GM19035 (cell line): ENCODE results near the gene CDH13.
A peak's percentile ranks its signal among the peaks of the same experiment; 100 is the strongest.

Source experiments
- ATAC-seq: cut with Tn5 transposase; IDR thresholded peaks from one replicate; pipeline ENCODE4 v1.9.1; 2021; ENCODE audit not compliant: unreplicated experiment

Gene CDH13

DNA sequence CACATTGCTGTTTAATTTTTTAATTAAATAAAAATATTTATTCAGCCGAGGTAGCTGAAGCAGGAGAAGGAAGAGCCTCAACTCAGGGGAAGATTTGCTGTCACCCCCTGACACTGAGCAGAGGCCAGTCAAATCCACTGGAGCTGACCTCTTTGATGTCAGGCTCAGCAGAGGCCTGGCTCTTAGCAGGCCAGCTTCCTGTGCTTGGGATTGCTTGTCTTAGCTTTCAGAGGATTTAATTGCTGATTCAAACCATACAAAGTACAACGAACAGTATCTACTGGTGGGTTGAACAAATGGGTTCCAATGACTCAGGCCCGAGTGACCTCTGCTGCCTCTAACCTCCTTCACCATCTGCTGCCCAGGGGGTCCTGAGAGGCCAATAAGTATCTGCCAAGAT lies 764.0 kb downstream of the CDH13 start:
- no peak for ATAC-seq

DNA sequence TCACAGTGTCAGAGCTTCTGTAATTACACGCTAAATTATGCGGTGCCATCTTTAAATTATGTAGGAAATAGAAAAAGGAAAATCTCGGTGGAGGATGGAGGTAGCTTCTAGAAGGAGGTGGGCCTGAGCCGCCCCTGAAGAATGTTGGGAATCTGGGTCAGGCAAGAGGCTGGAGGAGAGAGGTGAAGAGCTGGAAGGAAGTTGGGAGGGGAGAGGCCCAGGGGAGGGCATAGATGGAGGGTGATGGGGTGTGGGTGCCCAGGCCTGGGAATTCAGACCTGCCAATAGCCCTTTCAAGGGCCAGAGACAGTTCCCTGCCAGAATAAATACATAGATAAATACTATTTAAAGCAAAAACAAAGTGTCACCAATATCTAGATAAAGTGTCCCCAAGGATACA lies 766.0 kb downstream of the CDH13 start:
- no peak for ATAC-seq

DNA sequence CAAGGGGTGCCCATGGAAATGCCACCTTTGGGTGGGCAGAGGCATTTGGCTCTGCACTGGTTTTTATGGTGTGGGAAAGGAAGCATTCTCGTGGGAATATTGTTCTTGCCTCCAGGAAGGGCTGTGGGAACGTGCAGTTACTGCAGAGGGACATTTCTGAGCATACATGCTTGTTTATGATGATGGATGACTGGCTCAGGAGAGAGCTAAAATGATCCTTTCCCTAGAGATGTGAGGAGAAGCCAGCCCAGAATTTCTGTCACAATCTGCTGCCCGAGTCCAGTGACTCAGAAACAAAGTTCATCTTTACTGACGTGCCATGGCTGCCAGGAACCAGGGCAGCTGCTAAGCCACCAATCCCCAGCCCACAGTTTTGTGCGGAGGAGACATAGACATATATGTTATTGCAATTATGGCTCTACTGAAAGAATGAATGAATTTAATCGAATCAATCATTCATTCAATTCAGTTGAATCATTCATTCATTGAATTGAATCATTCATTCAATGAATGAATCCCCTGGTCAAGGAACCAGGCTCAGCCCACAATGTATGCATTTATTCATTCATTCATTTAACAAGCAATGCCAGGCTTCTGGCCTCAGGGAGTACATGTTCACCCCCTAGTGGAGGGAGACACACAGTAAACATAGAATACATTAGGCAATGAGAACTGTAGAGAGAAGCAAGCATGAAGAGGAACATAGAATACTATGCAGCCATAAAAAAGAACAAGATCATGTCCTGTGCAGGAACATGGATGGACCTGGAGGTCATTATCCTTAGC lies 766.6 kb downstream of the CDH13 start:
- ATAC-seq, result no peak

DNA sequence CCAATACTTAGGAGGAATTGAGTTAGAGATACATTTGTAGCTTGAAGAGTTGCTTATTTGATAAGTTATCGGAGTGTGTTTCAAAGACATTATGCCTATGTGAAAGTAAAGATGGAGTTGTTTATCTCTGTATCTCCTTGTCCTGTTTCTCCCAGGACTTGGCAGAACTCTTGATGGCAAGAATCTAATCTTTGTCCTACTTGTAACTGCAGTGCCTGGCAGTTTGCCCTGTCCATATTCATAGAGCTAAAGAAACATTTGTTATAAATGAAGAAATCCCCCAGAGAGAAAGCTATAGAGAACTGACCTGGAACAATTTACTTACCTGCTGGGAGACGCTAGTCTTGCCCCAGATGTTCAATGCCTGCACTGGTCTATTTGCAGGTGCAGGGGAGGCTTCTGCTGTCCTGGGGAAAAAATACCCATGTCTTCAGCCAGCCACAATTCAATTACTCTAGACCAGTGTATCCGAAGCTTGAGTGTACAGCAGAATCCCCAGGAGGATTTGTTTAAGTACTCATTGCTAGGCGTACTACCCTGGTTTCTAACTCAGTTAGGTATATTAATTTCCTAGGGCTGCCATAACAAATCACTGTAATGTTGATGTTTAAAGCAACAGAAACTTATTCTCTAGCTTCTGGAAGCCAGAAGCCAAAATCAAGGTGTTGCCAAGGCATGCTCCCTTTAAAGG lies 771.0 kb downstream of the CDH13 start:
- no peak for ATAC-seq

DNA sequence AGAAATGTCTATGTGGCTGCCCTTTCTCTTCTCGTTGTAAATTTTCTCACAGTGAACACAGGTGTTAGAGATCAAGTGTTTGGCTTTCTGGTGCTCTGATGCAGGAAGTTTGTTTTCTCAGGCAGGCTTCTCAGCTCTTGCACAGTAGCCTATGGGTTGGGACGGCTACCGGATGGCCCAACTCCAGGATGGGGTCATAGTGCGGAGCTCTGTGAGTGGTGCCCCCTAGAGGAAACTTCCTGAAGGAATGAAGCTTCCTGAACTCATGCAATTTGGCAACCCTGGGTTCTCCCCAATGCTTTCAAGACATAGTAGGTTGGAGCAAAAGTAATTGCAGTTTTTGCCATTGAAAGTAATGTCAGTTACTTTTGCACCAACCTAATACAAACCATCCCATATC lies 773.5 kb downstream of the CDH13 start:
- ATAC-seq, result no peak

DNA sequence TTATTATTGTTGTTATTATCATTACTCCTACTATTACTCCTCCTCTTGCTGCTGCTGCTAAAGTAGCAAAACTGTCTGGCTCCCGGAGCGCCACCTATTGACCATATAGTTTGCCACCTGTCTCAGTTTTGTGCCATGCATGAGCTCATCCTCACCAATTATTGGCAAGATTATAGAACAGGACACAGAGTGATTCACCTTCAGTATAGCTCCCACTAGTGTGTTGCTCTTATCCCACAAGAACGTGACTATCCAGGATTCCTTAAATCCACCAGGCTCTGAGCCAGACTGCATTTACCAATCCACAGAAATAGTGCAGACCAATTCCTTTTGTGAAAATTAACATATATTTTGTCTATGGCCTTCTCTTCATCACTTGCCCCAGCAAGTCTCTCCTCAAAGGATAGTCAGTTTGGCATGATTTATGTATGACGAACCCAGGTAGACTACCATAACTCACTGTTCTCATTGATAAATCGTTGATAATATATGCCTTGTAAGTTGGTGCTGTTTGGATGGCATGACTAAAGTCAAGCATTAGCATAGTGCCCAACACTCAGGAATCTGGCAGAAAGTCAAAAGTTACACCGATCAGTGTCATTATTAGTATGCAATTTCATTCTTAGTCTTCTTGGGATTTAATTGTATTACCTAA lies 775.5 kb downstream of the CDH13 start:
- no peak for ATAC-seq

DNA sequence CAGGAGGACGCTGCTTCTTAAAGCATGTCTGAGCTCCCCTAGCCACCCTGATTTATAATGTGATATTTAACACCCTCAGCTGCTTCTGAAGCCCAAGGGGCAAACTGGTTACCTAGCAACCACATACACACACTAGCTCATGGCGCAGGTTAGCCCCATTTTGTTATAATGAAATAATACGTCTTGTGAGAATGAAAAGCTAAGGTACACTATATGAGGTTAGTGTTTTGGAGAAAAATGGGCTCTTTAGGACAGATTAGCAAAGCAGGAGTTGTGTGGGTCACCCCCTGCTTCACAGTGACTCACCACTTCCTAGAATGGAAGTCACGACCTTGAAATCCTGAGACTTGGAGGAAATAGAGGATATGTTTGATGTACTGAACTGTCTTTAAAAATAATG lies 776.2 kb downstream of the CDH13 start:
- ATAC-seq, result no peak

DNA sequence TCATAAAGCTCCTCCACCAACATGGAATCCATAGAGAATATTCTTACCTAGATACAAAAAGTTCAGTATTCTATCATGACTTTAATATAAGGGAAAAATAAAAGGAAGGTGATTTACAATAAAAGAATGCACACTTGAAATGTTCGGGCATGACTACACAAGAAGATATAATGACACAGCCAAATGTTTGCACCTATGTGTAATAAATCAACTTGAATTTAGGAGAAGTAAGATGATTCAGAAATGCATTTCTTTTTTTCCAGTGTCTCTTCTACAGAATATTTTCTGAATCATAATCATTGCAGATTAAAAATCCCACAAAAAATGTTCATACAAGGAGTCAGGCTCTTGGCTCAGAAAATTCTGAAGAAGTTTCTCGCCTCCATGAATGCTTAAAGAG lies 777.0 kb downstream of the CDH13 start:
- no peak for ATAC-seq

DNA sequence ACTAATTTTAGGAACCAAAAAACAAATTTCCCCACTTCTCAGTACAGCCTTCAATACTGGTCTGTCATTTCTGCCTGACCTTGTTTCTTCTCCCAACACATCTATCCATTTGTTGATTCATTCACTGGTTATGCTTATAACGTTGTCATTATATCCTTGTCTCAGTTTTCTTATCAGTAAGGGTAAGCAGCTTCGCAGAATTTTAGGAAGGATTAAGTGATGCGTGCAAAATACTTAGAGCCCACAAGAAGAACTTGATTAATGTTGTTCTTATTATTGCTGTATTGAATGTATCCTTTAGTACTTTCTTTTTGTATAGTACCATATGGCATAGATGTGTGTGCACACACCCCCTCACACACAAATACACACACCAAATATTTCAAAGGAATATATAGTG lies 777.5 kb downstream of the CDH13 start:
- no peak for ATAC-seq

DNA sequence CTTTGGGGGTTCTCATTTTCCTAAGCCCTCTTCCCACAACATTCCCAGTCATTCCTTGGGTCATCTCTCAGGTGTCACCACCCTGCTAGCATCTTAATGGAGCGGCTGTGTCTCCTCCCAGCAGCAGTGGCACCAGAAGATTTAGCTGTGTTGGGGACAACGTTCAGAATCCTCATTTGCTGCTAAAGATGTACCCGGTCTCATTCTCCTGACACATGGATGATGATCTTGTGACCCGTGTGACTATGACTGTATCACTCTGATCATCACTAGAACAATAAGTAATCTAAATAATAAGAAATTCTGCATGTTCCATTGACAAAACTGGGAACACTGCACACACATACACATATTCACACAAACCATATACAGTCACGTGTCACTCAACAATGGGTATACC lies 781.2 kb downstream of the CDH13 start:
- no peak for ATAC-seq

DNA sequence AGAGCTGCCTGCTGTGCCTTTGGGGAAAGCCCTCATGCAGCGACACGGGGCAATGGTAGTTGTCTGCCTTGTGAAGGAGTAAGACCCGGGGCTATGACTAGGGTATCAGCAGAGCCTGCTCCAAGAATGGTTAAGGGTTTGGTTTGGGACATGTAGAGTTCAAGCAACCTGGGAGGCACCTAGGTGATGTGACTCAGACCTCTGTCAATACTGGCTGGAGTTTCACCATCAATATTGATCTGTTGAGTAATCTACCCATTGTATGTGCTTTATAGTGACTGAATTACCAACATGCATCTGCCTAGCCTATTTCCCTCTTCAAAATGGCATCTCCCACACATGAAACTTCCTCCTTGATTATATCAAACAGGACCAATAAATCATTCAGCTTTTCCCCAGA lies 782.6 kb downstream of the CDH13 start:
- no peak for ATAC-seq

DNA sequence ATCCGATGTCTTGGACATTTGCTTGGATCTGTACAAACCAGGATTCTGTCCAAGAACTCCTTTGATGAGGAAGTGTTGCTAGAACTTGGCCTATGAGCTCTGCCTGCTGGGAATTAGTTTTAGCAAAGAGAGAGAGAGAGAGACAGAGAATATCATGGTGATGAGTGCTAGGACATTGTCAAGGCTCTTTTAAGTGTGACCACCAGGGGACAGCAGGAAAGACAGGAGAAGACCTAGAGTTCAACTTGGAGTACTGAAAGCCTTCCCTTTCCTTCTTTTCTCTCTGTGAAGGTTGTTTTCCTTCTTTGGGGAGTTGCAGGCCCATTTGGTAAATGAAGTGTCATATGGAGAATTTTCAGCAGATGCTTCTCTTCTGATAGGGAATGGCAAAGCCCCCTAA lies 791.8 kb downstream of the CDH13 start:
- no peak for ATAC-seq

DNA sequence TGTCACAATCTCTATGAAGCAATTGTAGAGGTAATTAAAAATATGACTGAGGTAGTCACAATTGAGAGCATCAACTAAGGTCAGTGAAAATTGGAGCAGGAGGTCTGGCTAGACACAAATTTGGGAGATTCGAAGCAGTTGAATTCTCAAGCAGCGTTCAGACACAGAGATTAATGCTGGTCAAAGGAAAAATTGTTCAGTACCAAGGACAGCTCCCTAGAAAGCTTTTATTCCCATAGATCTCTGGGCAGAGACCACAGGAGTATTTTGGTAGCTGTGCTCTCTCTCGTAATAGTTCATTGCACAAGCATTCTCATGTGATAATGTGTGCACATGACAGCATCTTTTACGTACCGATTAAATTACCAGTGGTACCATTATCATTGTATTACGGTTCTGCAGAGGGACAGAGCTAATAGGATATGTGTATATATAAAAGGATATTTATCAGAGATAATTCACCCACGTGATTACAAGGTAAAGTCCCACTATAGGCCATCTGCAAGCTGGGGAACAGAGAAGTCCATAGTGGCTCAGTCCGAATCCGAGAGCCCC lies 793.5 kb downstream of the CDH13 start:
- ATAC-seq, result no peak

DNA sequence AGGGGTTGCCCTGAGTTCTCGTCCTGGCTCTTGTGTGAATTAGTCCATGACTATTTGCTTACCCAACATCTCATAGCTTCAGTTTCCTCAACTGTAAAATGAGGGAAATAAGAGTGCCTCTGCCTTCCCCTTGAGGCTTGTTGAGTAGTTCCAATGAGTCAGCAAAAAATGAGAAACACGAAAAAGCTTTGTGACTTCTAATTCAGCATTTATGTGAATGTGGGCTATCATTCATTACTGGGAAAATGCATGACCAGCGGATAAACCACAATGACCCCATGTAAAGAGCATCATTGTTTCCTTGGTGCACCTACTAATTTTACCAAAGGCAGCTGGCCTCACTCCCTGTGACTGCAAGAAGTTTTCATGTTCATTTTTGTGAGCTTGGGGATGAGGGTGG lies 806.4 kb downstream of the CDH13 start:
- no peak for ATAC-seq

DNA sequence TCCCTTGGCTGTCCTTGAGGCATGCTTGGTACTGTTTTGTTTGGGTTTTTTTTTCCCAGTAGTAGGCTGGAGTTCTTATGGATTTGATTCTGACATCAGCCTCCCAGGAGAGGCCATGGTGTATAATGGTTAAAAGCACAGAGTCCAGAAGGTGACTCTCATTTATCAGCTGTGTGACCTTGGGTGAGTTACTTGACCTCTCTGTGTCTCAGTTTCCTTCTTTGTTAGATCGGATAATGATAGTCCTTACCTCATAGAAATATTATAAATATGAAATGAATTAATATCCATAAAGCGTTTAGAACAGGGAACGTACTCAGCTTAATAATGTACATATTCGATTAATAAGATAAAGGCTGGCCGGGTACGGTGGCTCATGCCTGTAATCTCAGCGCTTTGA lies 810.3 kb downstream of the CDH13 start:
- no peak for ATAC-seq

DNA sequence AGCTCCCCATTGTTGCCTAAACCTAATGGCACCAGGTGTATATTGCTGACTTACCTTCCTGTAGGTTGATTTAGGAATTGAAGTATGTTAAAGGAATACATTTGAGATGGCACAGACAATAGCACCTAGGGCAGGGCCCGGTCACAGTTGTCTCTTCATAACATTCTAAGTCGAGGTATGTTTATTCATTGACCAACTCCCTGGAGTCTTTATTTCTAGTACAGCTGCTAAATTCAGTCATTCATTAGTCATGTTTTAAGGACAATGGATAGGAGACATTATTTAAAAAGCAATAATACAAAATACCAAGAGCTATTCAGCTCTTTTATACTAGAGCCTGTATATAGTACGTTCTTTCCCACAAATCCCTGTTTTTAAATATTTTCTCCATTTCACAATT lies 811.6 kb downstream of the CDH13 start:
- ATAC-seq, result no peak

DNA sequence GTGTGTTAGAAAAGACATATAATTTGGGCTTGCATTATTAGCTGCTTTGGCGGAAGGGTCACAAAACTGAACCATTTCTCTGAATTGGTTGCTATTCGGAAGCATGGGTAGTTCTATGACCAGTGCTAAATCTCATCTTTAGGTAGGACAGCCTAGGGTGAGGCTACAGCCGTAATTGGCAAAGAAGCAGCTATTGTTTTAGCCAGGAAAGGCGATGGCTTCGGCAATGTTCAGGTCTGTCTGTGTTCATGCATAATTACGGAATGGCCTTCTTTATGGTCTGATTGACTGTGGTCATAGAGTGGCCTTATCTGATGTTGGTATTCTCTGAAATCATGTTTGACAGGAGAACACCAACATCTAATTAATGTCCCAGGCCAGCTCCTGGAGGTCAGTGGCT lies 812.6 kb downstream of the CDH13 start:
- no peak for ATAC-seq

DNA sequence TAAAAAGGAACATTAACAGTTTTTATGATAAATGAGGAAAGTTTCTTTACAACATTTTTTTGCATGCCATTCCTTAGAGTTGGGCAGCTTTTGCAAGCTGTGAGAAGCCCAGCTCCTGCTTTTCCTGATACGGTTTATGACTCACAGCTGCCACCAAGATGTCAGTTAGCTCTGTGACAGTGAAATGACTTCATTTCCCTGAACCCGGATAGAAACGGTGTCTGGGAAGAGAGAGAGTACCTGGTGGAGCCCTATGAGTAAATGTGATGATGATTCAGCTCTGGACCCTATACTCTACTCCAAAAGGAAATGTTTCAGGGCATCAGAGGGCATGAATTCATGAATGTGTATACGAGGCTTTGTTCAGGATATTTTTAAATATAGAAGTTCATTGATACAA lies 814.7 kb downstream of the CDH13 start:
- ATAC-seq, result no peak

DNA sequence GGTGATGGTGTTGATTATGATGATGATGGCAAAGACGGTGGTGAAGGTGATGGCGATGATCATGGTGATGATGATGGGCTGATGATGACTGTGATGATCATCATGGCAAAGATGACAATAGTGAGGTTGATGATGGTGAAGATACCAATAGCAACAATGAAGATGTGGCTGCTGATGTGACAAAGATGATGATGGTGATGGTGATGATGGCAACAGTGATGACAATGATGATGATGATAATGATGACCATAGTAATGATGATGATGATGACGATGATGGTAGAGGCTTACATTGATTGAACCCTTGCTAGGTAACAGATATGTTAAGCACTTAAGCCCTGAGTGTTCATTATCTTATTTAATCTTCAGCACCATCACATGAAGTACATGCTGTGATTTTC lies 817.2 kb downstream of the CDH13 start:
- no peak for ATAC-seq

DNA sequence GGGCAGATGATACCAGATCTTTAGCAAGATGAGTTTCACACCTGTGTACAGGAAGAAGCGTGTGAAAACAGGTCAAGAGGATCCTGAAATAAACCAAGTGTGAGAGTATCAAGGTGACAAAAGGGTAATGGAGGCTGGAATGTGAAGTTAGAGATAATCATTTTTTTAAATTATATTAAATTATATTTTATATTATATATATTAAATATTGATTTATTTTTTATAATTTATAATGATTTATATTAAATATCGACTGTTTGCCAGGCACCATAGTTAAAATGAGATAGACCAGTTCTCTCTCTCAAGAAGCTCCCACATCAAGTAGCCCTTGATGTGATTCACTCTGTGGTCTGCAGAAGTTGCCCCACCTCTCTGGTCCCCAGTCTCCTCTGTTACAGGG lies 820.8 kb downstream of the CDH13 start:
- no peak for ATAC-seq

DNA sequence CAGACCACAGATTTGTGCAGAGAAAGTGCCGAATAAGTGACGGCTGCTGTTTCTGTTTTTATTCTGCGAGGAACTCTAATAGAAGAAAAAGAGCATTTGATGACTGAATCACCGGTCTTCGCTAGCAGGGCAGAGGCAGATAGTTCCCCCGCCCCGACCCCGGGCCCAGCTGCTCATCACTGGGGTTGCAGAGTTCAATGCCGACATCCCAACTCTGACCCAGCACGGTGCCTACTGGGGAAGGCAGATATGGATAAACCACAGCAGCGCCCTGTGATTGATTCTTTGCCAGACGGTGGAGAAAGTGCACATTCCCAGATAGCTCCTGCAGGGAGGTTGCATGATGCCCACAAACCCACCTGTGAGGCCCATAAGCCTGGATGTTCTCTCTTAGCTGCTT lies 823.1 kb downstream of the CDH13 start:
- ATAC-seq, result no peak

DNA sequence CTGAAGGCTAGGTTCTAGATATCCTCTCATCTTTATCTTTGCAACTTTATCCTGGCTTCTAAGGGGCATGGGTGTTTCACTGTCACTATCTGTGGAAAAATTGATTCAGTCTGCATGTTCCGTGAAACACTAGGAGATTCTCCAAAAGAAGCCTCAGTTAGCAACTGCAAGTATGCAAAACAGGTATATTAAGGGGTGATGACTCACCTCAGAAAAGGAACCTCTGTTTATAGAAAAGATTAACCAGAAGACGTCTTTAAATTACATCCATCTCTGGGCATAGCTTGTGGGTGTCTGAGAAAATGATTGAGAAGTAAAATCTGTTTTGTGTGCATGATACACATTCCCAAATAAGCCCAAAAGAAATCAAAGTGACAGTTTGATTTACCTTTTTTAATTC lies 827.2 kb downstream of the CDH13 start:
- peak; percentile 44 for ATAC-seq
